ENCODE data around the gene RHEB.

GRCh38 chr7:151490456-151491105 lies 29.1 kb downstream of the RHEB start:
- TF ChIP-seq CTCF (IDR thresholded peaks at IDR 0.05) (no peak), POLR2A (IDR thresholded peaks at IDR 0.05) (no peak), EP300 (IDR thresholded peaks at IDR 0.05) (no peak), POLR2AphosphoS5 (IDR thresholded peaks at IDR 0.05) (no peak)

Data from stomach (tissue), 4 donors.